HepG2 (cell line): ENCODE measurements around the gene TSPAN15. TPM values are rescaled to one million over a fixed set of nuclear protein-coding genes. Genes with fewer than 3 reads are reported as not detected.

Source experiments
- FOSL2 ChIP-seq: sonication (generic); formaldehyde crosslinking; IDR thresholded peaks from 2 replicates; pipeline ENCODE4 v1.4.0; 2020; ENCODE audit warnings: missing genetic modification reagents
- FOXP4 ChIP-seq: sonication (generic); formaldehyde crosslinking; IDR thresholded peaks from 2 replicates; pipeline ENCODE4 v1.4.0; 2020; ENCODE audit warnings: missing genetic modification reagents
- HOMEZ ChIP-seq: IDR thresholded peaks from 2 replicates; pipeline ENCODE4 v1.6.1; 2016; ENCODE audit warnings: low read depth
- RFX3 ChIP-seq: IDR thresholded peaks from 2 replicates; pipeline ENCODE4 v1.6.1; 2016; ENCODE audit warnings: missing biosample characterization, missing genetic modification reagents
- SMARCC2 ChIP-seq: fragments of 450-650 bp; IDR thresholded peaks from 2 replicates; pipeline ENCODE4 v1.6.1; 2017; ENCODE audit warnings: antibody characterized with exemption, mild to moderate bottlenecking
- SNAPC2 ChIP-seq: sonication (generic); formaldehyde crosslinking; IDR thresholded peaks from 2 replicates; pipeline ENCODE4 v1.8.1; 2022; ENCODE audit warnings: mild to moderate bottlenecking, missing genetic modification reagents
- ZNF142 ChIP-seq: sonication (generic); formaldehyde crosslinking; IDR thresholded peaks from 2 replicates; pipeline ENCODE4 v1.4.0; 2020; ENCODE audit warnings: missing genetic modification reagents
- ZNF20 ChIP-seq: sonication (generic); formaldehyde crosslinking; IDR thresholded peaks from 2 replicates; pipeline ENCODE4 v1.4.0; 2020; ENCODE audit warnings: mild to moderate bottlenecking, moderate library complexity, missing genetic modification reagents
- ZNF318 ChIP-seq: sonication (generic); formaldehyde crosslinking; IDR thresholded peaks from 2 replicates; pipeline ENCODE4 v1.4.0; 2020; ENCODE audit warnings: mild to moderate bottlenecking, missing genetic modification reagents
- ZNF766 ChIP-seq: sonication (generic); formaldehyde crosslinking; IDR thresholded peaks from 2 replicates; pipeline ENCODE4 v1.5.0; 2020; ENCODE audit warnings: missing genetic modification reagents, borderline replicate concordance
- ZNF83 ChIP-seq: sonication (generic); formaldehyde crosslinking; IDR thresholded peaks from 2 replicates; pipeline ENCODE4 v1.4.0; 2020; ENCODE audit warnings: missing genetic modification reagents, mild to moderate bottlenecking, borderline replicate concordance
- polyA plus RNA-seq, 8 experiments: library from polyadenylated mRNA; depleted of rRNA in 3 of 8; stranded (reverse) in 7 of 8; unstranded in 1 of 8; fragments of >200 nt; fragmentation: Illumina TruSeq in 4 of 8; extraction: Trizol in 4 of 8; gene quantifications; 2 replicates each; pipeline versions ENCODE4 v1.2.1 to v1.2.3, GENCODE V29; 2011 to 2016; ENCODE audit warnings: low read depth in 4 of 8, missing spikeins in 1 of 8, mixed read lengths in 1 of 8; ENCODE audit not compliant: insufficient read depth in 1 of 8
- total RNA-seq, 5 experiments: library from RNA; depleted of rRNA; stranded (reverse); fragments of >200 nt; fragmentation: Illumina TruSeq; extraction: Trizol; gene quantifications; 2 replicates each; pipeline ENCODE4 v1.2.3, GENCODE V29; 2016; ENCODE audit warnings: low read depth in 1 of 5

TSPAN15 gene
- total and polyA plus RNA-seq, 2 of the 13 experiments (the other 11 are each of a cell fraction or from before 2014, with no cell fraction given), result 0.27 to 3.2 TPM

GRCh38 chr10:69425511-69426298 lies 25.6 kb upstream of the TSPAN15 start (continued):
- no peak for TF ChIP-seq ZNF318 (CRISPR knock-in tag)
- no peak for TF ChIP-seq ZNF142 (CRISPR knock-in tag)
- no peak for TF ChIP-seq ZNF20 (CRISPR knock-in tag)
- TF ChIP-seq FOXP4 (CRISPR knock-in tag), result peak; percentile 87
- TF ChIP-seq SMARCC2, result no peak
- TF ChIP-seq ZNF83 (CRISPR knock-in tag), result no peak
- TF ChIP-seq FOSL2 (CRISPR knock-in tag), result peak; percentile 89
- TF ChIP-seq SNAPC2 (CRISPR knock-in tag), result no peak
- TF ChIP-seq HOMEZ (CRISPR knock-in tag), result peak; percentile 32; the same call in 1 of the 2 replicates
- TF ChIP-seq RFX3 (CRISPR knock-in tag), result peak; percentile 64
- TF ChIP-seq ZNF766 (CRISPR knock-in tag), result no peak
